ENCODE data around the gene STAG1.
A peak's percentile ranks its signal among the peaks of the same experiment; 100 is the strongest.

Gene STAG1

GRCh38 chr3:136602818-136603217 is 149.4 kb downstream of the STAG1 start:
- Histone ChIP-seq H3K27me3 (ENCODE audit: insufficient read depth, low read length, poor library complexity) (no peaks in the 10 kb centered on the region), H3K79me2 (ENCODE audit: control insufficient read depth, insufficient read depth, low read length) (no peaks in the 10 kb centered on the region), H3K4me2 (ENCODE audit: low read length) (no peak overlapping the region), H3K79me1 (ENCODE audit: low read length) (no peaks in the 10 kb centered on the region), H3K18ac (ENCODE audit: low read length) (no peak overlapping the region), H3K9ac (ENCODE audit: low read length) (no peak overlapping the region), H4K8ac (ENCODE audit: low read depth, low read length) (no peak overlapping the region), H3K4me3 (ENCODE audit: low read length) (no peak overlapping the region), H2BK5ac (ENCODE audit: low read length) (no peak overlapping the region), H3K4ac (ENCODE audit: low read depth, low read length) (no peak overlapping the region), H4K5ac (ENCODE audit: low read length) (no peak overlapping the region), H2BK15ac (replicated peaks; ENCODE audit: low read depth) (no peak overlapping the region), H3K36me3 (ENCODE audit: control insufficient read depth, insufficient read depth, low read length) (no peaks in the 10 kb centered on the region), H2BK120ac (ENCODE audit: low read depth, low read length) (no peak overlapping the region), H3K23ac (ENCODE audit: low read length) (no peak overlapping the region), H3K27ac (ENCODE audit: low read depth, low read length) (no peak overlapping the region), H3K56ac (ENCODE audit: low read length) (no peak overlapping the region), H3K4me1 (ENCODE audit: control insufficient read depth, low read depth, low read length) (no peaks in the 10 kb centered on the region), H2AK5ac (ENCODE audit: low read length) (no peak overlapping the region)
- DNase-seq: no peak
- WGBS (ENCODE audit: extremely low coverage, insufficient coverage, low lambda C conversion rate): no CpG with 5 or more reads among the region's 2 CpGs

GRCh38 chr3:136595913-136596697 is 156.1 kb downstream of the STAG1 start:
- no peaks in the 10 kb centered on the region for H3K27me3 ChIP-seq (ENCODE audit: insufficient read depth, low read length, poor library complexity)
- H2AK5ac ChIP-seq (ENCODE audit: low read length): no peak overlapping the region
- H3K56ac ChIP-seq (ENCODE audit: low read length): no peak overlapping the region
- H3K79me2 ChIP-seq (ENCODE audit: control insufficient read depth, insufficient read depth, low read length): no peaks in the 10 kb centered on the region
- no peak overlapping the region for H3K23ac ChIP-seq (ENCODE audit: low read length)
- H3K4ac ChIP-seq (ENCODE audit: low read depth, low read length): no peak overlapping the region
- H4K8ac ChIP-seq (ENCODE audit: low read depth, low read length): no peak overlapping the region
- H3K36me3 ChIP-seq (ENCODE audit: control insufficient read depth, insufficient read depth, low read length): no peaks in the 10 kb centered on the region
- H3K9ac ChIP-seq (ENCODE audit: low read length): no peak overlapping the region
- no peak overlapping the region for H3K4me2 ChIP-seq (ENCODE audit: low read length)
- H3K27ac ChIP-seq (ENCODE audit: low read depth, low read length): no peak overlapping the region
- H3K18ac ChIP-seq (ENCODE audit: low read length): no peak overlapping the region
- no peak overlapping the region for H2BK120ac ChIP-seq (ENCODE audit: low read depth, low read length)
- H2BK5ac ChIP-seq (ENCODE audit: low read length): no peak overlapping the region
- DNase-seq: no peak
- H3K4me3 ChIP-seq (ENCODE audit: low read length): no peak overlapping the region
- H2BK15ac ChIP-seq (replicated peaks; ENCODE audit: low read depth): no peak overlapping the region
- no peak overlapping the region for H4K5ac ChIP-seq (ENCODE audit: low read length)
- WGBS (ENCODE audit: extremely low coverage, insufficient coverage, low lambda C conversion rate): no CpG with 5 or more reads among the region's 5 CpGs
- H3K4me1 ChIP-seq (ENCODE audit: control insufficient read depth, low read depth, low read length): no peaks in the 10 kb centered on the region
- H3K79me1 ChIP-seq (ENCODE audit: low read length): peaks cover 3% of the 10 kb centered on the region

GRCh38 chr3:136586580-136586979 is 165.6 kb downstream of the STAG1 start:
- Histone ChIP-seq H3K4me1 (ENCODE audit: control insufficient read depth, low read depth, low read length) (no peaks in the 10 kb centered on the region), H2BK5ac (ENCODE audit: low read length) (no peak overlapping the region), H3K27me3 (ENCODE audit: insufficient read depth, low read length, poor library complexity) (no peaks in the 10 kb centered on the region), H3K27ac (ENCODE audit: low read depth, low read length) (no peak overlapping the region), H3K4ac (ENCODE audit: low read depth, low read length) (no peak overlapping the region), H4K8ac (ENCODE audit: low read depth, low read length) (no peak overlapping the region), H3K56ac (ENCODE audit: low read length) (no peak overlapping the region), H3K79me1 (ENCODE audit: low read length) (no peaks in the 10 kb centered on the region), H3K4me2 (ENCODE audit: low read length) (no peak overlapping the region), H3K4me3 (ENCODE audit: low read length) (no peak overlapping the region), H3K23ac (ENCODE audit: low read length) (no peak overlapping the region), H3K9ac (ENCODE audit: low read length) (no peak overlapping the region), H2BK120ac (ENCODE audit: low read depth, low read length) (no peak overlapping the region), H3K36me3 (ENCODE audit: control insufficient read depth, insufficient read depth, low read length) (no peaks in the 10 kb centered on the region), H2AK5ac (ENCODE audit: low read length) (no peak overlapping the region), H4K5ac (ENCODE audit: low read length) (no peak overlapping the region), H2BK15ac (replicated peaks; ENCODE audit: low read depth) (no peak overlapping the region), H3K79me2 (ENCODE audit: control insufficient read depth, insufficient read depth, low read length) (no peaks in the 10 kb centered on the region), H3K18ac (ENCODE audit: low read length) (no peak overlapping the region)
- DNase-seq: peak; percentile 25

GRCh38 chr3:136584728-136585127 is 167.4 kb downstream of the STAG1 start:
- H3K27ac ChIP-seq (ENCODE audit: low read depth, low read length): no peak overlapping the region
- H3K4me2 ChIP-seq (ENCODE audit: low read length): no peak overlapping the region
- no peak overlapping the region for H2AK5ac ChIP-seq (ENCODE audit: low read length)
- no peaks in the 10 kb centered on the region for H3K27me3 ChIP-seq (ENCODE audit: insufficient read depth, low read length, poor library complexity)
- H3K56ac ChIP-seq (ENCODE audit: low read length): no peak overlapping the region
- H2BK120ac ChIP-seq (ENCODE audit: low read depth, low read length): no peak overlapping the region
- no peak overlapping the region for H2BK5ac ChIP-seq (ENCODE audit: low read length)
- H3K18ac ChIP-seq (ENCODE audit: low read length): no peak overlapping the region
- H3K79me2 ChIP-seq (ENCODE audit: control insufficient read depth, insufficient read depth, low read length): no peaks in the 10 kb centered on the region
- no peak overlapping the region for H4K5ac ChIP-seq (ENCODE audit: low read length)
- no peak overlapping the region for H3K23ac ChIP-seq (ENCODE audit: low read length)
- no peak overlapping the region for H3K4ac ChIP-seq (ENCODE audit: low read depth, low read length)
- no peaks in the 10 kb centered on the region for H3K36me3 ChIP-seq (ENCODE audit: control insufficient read depth, insufficient read depth, low read length)
- DNase-seq: no peak
- H3K4me3 ChIP-seq (ENCODE audit: low read length): no peak overlapping the region
- no peaks in the 10 kb centered on the region for H3K4me1 ChIP-seq (ENCODE audit: control insufficient read depth, low read depth, low read length)
- H3K79me1 ChIP-seq (ENCODE audit: low read length): no peaks in the 10 kb centered on the region
- no peak overlapping the region for H2BK15ac ChIP-seq (replicated peaks; ENCODE audit: low read depth)
- no peak overlapping the region for H3K9ac ChIP-seq (ENCODE audit: low read length)
- H4K8ac ChIP-seq (ENCODE audit: low read depth, low read length): no peak overlapping the region

GRCh38 chr3:136583823-136584222 is 168.4 kb downstream of the STAG1 start:
- DNase-seq: no peak
- H3K4me2 ChIP-seq (ENCODE audit: low read length): no peak overlapping the region
- no peaks in the 10 kb centered on the region for H3K4me1 ChIP-seq (ENCODE audit: control insufficient read depth, low read depth, low read length)

GRCh38 chr3:136577791-136578190 is 174.4 kb downstream of the STAG1 start:
- Histone ChIP-seq H3K4ac (ENCODE audit: low read depth, low read length) (no peak overlapping the region), H2BK120ac (ENCODE audit: low read depth, low read length) (no peak overlapping the region), H2BK5ac (ENCODE audit: low read length) (no peak overlapping the region), H3K27ac (ENCODE audit: low read depth, low read length) (no peak overlapping the region), H4K8ac (ENCODE audit: low read depth, low read length) (no peak overlapping the region), H4K5ac (ENCODE audit: low read length) (no peak overlapping the region), H3K56ac (ENCODE audit: low read length) (no peak overlapping the region), H3K18ac (ENCODE audit: low read length) (no peak overlapping the region), H3K79me2 (ENCODE audit: control insufficient read depth, insufficient read depth, low read length) (no peaks in the 10 kb centered on the region), H3K4me3 (ENCODE audit: low read length) (no peak overlapping the region), H3K4me1 (ENCODE audit: control insufficient read depth, low read depth, low read length) (no peaks in the 10 kb centered on the region), H3K23ac (ENCODE audit: low read length) (no peak overlapping the region), H3K79me1 (ENCODE audit: low read length) (no peaks in the 10 kb centered on the region), H3K4me2 (ENCODE audit: low read length) (no peak overlapping the region), H2AK5ac (ENCODE audit: low read length) (no peak overlapping the region), H3K27me3 (ENCODE audit: insufficient read depth, low read length, poor library complexity) (no peaks in the 10 kb centered on the region), H3K9ac (ENCODE audit: low read length) (no peak overlapping the region), H2BK15ac (replicated peaks; ENCODE audit: low read depth) (no peak overlapping the region), H3K36me3 (ENCODE audit: control insufficient read depth, insufficient read depth, low read length) (no peaks in the 10 kb centered on the region)
- WGBS (ENCODE audit: extremely low coverage, insufficient coverage, low lambda C conversion rate): no CpG with 5 or more reads among the region's 3 CpGs
- peak; percentile 24 for DNase-seq

More at GRCh38 chr3:136583823-136584222, 168.4 kb downstream of the STAG1 start:
- no peak overlapping the region for H3K18ac ChIP-seq (ENCODE audit: low read length)
- H3K79me1 ChIP-seq (ENCODE audit: low read length): no peaks in the 10 kb centered on the region
- H2BK120ac ChIP-seq (ENCODE audit: low read depth, low read length): no peak overlapping the region
- no peak overlapping the region for H2BK15ac ChIP-seq (replicated peaks; ENCODE audit: low read depth)
- H3K79me2 ChIP-seq (ENCODE audit: control insufficient read depth, insufficient read depth, low read length): no peaks in the 10 kb centered on the region
- no peak overlapping the region for H3K9ac ChIP-seq (ENCODE audit: low read length)
- H2AK5ac ChIP-seq (ENCODE audit: low read length): no peak overlapping the region
- H3K4me3 ChIP-seq (ENCODE audit: low read length): no peak overlapping the region
- H4K8ac ChIP-seq (ENCODE audit: low read depth, low read length): no peak overlapping the region
- no CpG with 5 or more reads among the region's 2 CpGs for WGBS (ENCODE audit: extremely low coverage, insufficient coverage, low lambda C conversion rate)
- no peak overlapping the region for H2BK5ac ChIP-seq (ENCODE audit: low read length)
- no peak overlapping the region for H3K23ac ChIP-seq (ENCODE audit: low read length)
- H3K56ac ChIP-seq (ENCODE audit: low read length): no peak overlapping the region
- H3K27me3 ChIP-seq (ENCODE audit: insufficient read depth, low read length, poor library complexity): no peaks in the 10 kb centered on the region
- no peak overlapping the region for H3K4ac ChIP-seq (ENCODE audit: low read depth, low read length)
- no peak overlapping the region for H3K27ac ChIP-seq (ENCODE audit: low read depth, low read length)
- H3K36me3 ChIP-seq (ENCODE audit: control insufficient read depth, insufficient read depth, low read length): no peaks in the 10 kb centered on the region
- no peak overlapping the region for H4K5ac ChIP-seq (ENCODE audit: low read length)
